ENCODE data around the gene ADAMTS15. TPM values are rescaled to one million over a fixed set of nuclear protein-coding genes. Genes with fewer than 3 reads are reported as not detected.
A peak's percentile ranks its signal among the peaks of the same experiment; 100 is the strongest.

The ADAMTS15 gene
- total RNA-seq, 6 donors from 2014 or later, result 2.5 to 23.0 (median 7.2) TPM

GRCh38 chr11:130424613-130425140 is 23.8 kb upstream of the ADAMTS15 start:
- Histone ChIP-seq H3K4me3 (no peak overlapping the region), H3K27ac (peak overlapping the region in 1 of 4 donors; percentile 55), H3K9me3 (no peaks in the 10 kb centered on the region), H3K36me3 (no peaks in the 10 kb centered on the region), H3K27me3 (peaks cover 0 to 23% (median 9%) of the 10 kb centered on the region in 4 donors), H3K4me1 (peaks cover 17 to 37% (median 20%) of the 10 kb centered on the region in 4 donors)
- peak in 1 of 2 donors; percentile 50 for DNase-seq
- 93 to 94% methylated on average over 10 to 14 of the region's 14 CpGs for WGBS, 2 donors
- ATAC-seq (ENCODE audit: low FRiP score in 2 of 2), result no peak
- TF ChIP-seq POLR2A (IDR thresholded peaks at IDR 0.05) (no peak), EP300 (IDR thresholded peaks at IDR 0.05) (no peak), POLR2AphosphoS5 (IDR thresholded peaks at IDR 0.05) (no peak)
- TF ChIP-seq, protein P1, sequence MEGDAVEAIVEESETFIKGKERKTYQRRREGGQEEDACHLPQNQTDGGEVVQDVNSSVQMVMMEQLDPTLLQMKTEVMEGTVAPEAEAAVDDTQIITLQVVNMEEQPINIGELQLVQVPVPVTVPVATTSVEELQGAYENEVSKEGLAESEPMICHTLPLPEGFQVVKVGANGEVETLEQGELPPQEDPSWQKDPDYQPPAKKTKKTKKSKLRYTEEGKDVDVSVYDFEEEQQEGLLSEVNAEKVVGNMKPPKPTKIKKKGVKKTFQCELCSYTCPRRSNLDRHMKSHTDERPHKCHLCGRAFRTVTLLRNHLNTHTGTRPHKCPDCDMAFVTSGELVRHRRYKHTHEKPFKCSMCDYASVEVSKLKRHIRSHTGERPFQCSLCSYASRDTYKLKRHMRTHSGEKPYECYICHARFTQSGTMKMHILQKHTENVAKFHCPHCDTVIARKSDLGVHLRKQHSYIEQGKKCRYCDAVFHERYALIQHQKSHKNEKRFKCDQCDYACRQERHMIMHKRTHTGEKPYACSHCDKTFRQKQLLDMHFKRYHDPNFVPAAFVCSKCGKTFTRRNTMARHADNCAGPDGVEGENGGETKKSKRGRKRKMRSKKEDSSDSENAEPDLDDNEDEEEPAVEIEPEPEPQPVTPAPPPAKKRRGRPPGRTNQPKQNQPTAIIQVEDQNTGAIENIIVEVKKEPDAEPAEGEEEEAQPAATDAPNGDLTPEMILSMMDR (IDR thresholded peaks at IDR 0.05), result no peak

GRCh38 chr11:130425156-130425555 is 23.3 kb upstream of the ADAMTS15 start:
- WGBS, 2 donors, result 76 to 82% methylated on average over 8 of the region's 8 CpGs
- peaks cover 17 to 34% (median 19%) of the 10 kb centered on the region in 4 donors for H3K4me1 ChIP-seq
- no peaks in the 10 kb centered on the region for H3K9me3 ChIP-seq
- H3K36me3 ChIP-seq, result no peaks in the 10 kb centered on the region
- H3K4me3 ChIP-seq, result no peak overlapping the region
- no peak for ATAC-seq (ENCODE audit: low FRiP score in 2 of 2)
- no peak for DNase-seq
- TF ChIP-seq, protein P1 (IDR thresholded peaks at IDR 0.05), result no peak
- TF ChIP-seq POLR2AphosphoS5 (IDR thresholded peaks at IDR 0.05), result no peak
- H3K27me3 ChIP-seq, result peaks cover 0 to 23% (median 10%) of the 10 kb centered on the region in 4 donors
- peak overlapping the region in 1 of 4 donors; percentile 55 for H3K27ac ChIP-seq

DNA sequence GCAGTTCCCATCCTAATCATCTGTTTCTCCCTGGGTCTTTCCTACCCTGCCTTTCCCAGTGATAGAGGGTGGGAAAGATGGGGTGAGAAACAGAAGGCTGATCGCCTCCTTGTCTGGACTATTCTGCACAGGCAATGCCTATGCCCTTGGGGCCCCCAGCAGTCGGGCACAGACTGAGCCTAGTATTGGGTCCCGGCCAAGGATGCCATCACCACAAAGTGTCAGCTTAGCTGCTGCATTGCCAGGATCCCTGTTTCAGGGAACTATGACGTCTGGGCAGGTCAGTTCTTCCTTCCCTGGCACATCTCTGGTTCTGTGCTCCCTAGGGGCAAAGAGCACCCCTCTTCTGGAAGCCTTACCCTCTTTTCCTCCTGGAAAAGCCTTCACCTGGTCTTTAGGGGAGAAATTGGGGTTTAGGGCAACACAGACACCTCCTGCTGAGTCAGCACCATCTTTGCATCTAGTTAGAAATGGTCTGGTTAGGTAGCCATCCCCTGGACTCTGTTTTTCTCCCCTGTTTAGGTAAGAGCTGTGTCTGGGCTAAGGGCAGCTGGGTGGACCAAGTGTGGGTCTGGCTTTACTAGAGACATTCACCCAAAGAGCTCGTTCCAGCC is 22.1 kb upstream of the ADAMTS15 start:
- H3K4me1 ChIP-seq, result peaks cover 10 to 23% (median 15%) of the 10 kb centered on the region in 4 donors
- H3K9me3 ChIP-seq, result no peaks in the 10 kb centered on the region
- H3K4me3 ChIP-seq, result peak overlapping the region in 3 of 4 donors; percentile 47 to 53 (median 51)
- 65 to 86% methylated on average over 1 to 5 of the region's 5 CpGs for WGBS, 2 donors
- peak overlapping the region; percentile 3 to 87 (median 74) for H3K27ac ChIP-seq
- peaks cover 0 to 23% (median 11%) of the 10 kb centered on the region in 4 donors for H3K27me3 ChIP-seq
- DNase-seq (no peak), ATAC-seq (ENCODE audit: low FRiP score in 2 of 2) (no peak)
- no peaks in the 10 kb centered on the region for H3K36me3 ChIP-seq
- TF ChIP-seq POLR2AphosphoS5 (IDR thresholded peaks at IDR 0.05), result no peak
- TF ChIP-seq, protein P1 (IDR thresholded peaks at IDR 0.05), result no peak
- no peak for TF ChIP-seq EP300 (IDR thresholded peaks at IDR 0.05)
- TF ChIP-seq POLR2A (IDR thresholded peaks at IDR 0.05), result no peak

GRCh38 chr11:130426837-130427341 is 21.6 kb upstream of the ADAMTS15 start:
- Histone ChIP-seq H3K27ac (peak overlapping the region in 3 of 4 donors; percentile 70 to 87 (median 78)), H3K4me3 (peak overlapping the region in 3 of 4 donors; percentile 47 to 53 (median 51)), H3K9me3 (no peaks in the 10 kb centered on the region), H3K36me3 (no peaks in the 10 kb centered on the region), H3K27me3 (peaks cover 0 to 23% (median 11%) of the 10 kb centered on the region in 4 donors), H3K4me1 (peaks cover 10 to 23% (median 14%) of the 10 kb centered on the region in 4 donors)
- TF ChIP-seq, protein P1 (IDR thresholded peaks at IDR 0.05), result no peak
- ATAC-seq (ENCODE audit: low FRiP score in 2 of 2) (no peak), DNase-seq (peak in 1 of 2 donors; percentile 44)
- WGBS, 2 donors, result 33 to 40% methylated on average over 16 to 18 of the region's 18 CpGs

Data from upper lobe of left lung (tissue), 6 donors.